T-helper 9 cell (primary cell): ENCODE data around the gene CERK.

Experiments
- DNase-seq: peaks from one replicate; pipeline ENCODE4 v3.0.0-alpha.2; 2020

The CERK gene

DNA sequence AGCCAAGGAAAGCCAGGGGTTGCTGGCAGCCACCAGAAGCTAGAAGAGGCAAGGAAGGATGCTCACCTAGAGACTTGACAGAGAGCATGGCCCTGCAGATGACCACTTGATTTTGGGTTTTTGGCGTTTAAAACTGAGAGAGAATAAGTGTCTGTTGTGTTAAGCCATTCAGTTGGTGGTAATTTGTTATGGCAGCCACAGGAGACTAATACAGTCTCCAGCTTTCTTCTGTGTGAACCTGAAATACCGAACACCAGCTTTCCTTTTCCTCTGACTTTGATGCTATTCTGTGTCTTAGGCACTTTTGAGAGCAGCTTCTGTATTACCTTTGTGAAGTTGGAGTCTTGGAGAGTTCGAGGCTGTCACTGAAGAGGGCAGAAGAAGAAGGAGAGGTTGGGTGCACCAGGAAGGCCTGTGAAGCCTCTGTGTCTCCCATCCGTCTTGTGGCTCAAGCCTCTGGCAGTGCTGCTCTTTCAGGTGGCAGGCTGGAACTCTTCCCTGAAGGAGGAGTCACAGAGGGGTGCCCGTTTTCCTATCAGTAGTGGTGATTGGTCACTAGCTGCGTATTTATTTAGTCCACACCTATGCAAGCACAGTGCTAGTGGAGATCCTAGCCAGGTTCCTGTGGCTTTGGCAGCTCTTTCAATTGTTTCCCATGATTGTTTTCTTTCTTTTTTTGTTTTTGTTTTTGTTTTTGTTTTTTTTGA is 26.9 kb upstream of the CERK start:
- no peak for DNase-seq

DNA sequence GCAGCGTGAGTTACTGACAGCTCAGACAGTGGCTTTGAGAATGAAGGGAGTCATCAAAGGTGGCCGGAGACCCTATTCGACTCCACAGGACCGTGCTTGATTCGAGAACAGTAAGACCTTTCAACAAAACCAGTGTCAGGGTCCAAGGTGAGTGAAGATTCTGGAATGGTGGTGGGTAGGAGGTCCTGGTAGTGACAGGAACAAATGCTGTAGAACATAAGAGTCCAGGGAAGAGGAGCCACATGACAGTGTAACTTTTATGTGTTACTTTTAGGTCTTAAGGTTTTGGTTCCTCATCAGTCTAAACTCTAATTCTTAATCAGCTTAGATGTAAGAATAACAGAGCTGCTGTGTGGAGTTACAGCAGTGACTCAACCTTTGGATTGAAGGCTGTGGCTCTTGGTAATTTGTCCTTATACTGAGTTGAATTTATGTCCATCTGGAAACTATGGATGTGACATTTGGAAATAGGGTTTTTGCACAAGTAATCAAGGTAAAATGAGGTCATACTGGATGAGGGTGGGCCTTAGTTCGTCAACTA is 26.2 kb upstream of the CERK start:
- DNase-seq: no peak

DNA sequence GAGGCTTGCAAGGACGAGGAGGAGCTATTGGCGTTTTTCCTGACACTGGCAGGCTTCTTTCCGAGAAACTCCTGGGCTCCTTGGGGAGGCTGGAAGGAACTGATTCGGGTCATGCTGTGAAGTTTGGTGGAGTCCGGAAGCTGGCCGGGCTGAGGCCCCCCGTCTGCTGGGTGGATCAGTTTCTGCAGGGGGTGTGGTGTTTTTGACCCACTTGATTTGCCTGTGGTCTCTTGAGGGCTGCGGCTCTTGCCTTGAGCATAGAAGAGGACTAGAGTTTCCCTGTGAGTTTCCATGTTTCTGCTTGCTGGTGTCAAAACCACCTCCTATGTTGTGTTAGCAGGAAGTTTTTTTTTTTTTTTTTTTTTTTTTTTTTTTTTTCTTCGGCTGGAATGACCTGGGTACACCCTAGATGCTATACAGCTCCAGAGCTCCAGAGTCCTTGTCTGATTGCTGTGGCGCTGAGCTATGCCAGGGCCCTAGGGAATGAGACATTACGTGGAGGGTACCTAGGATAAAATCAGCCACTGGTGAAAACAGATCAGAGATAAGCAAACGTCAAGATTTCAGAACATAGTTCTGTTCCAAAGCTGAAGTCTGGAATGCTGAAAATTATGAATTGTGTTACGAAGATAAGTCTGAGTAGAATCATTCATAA is 25.1 kb upstream of the CERK start:
- peak; percentile 34 for DNase-seq

DNA sequence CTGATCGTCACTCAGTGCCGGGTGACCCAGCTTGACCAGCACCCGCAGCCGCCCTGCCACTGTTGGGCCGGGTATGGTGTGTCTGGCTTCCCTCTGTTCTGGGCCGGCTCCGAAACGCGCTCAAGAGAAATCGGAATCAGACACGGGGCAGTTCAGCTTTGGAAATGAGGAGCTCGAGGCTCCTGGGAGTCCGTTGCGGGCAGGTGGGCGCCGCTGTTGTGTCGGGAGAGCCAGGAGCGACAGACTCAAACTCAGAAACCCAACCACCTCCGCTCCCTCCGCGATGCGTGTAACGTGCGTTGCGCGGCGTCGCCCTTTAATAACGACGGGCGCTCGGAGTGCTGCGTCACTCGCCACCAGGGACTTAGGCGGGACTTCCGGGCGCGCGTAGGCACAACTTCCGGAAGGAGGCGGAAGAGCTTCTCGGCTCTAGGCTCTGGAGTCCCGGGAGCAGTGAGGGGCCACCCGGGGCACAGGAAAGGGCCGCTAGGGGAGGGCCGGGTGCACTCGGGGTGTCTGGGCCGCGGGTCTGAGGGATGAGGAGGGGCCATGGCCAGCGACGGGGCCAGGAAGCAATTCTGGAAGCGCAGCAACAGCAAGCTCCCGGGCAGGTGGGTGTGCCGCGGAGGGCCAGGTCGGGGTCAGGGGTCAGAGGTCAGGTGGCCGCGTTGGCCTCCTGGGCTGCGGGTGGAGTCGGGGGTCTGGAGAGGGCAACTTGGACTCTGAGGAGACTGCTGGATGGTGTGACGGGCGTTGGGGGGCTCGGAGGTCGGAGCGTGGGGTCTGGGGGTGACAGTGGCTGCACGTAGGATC is 24.4 kb upstream of the CERK start, which contains the start of gene TBC1D22A:
TBC1D22A (plus strand) TSS at position 413 of the 813 bp plus-strand sequence; CDS start at position 550, 137 bp downstream.
- peak; percentile 92 for DNase-seq

DNA sequence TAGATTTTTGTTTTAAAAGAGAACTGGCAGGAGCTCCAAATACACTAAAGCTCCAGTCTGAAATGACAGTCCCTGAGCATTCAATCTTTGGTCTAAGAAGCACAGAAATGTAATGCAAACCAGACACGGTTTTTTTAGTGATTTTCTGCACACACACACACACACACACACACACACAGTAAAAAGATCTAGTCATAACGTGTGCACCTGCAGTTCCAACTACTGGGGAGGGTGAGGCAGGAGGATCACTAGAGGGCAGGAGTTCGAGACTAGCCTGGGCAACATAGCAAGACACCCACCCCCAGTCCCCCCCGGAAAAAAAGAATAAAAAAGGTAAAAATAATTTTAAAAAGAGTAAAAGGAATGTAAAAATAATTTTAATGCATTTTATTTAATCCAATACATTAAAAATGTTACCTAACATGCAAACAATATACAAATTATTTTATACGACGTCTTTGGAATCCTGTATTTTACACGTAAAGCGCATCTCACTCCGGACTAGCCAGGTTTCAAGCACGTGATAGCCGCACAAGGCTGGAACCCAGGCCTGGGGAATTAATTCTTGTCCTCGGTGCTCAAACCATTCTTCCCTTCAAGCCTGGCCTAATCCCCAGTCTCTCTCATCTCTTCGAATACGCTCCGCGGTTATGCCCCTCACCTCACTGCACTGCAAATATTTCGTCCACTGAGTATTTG is 23.6 kb upstream of the CERK start:
- DNase-seq: no peak

DNA sequence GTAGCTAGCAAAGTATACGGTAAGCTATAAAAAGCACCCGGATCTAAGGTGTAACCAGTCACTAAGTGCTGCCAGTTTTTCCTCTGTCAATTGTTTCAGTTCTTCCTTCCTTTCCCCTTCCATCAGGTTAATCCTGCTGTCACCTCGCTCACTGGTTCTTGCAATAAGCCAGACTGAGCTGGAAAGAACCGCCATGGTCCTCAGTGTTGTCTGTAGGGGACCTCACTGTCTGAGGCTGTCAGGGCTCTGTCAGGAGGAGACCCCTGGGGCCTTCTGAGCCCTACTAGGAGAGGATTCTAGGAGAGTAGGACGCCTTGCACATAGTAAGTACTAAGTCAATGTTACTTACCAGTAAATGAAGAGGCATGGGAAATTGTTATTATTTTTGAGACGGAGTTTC is 23.0 kb upstream of the CERK start:
- no peak for DNase-seq

DNA sequence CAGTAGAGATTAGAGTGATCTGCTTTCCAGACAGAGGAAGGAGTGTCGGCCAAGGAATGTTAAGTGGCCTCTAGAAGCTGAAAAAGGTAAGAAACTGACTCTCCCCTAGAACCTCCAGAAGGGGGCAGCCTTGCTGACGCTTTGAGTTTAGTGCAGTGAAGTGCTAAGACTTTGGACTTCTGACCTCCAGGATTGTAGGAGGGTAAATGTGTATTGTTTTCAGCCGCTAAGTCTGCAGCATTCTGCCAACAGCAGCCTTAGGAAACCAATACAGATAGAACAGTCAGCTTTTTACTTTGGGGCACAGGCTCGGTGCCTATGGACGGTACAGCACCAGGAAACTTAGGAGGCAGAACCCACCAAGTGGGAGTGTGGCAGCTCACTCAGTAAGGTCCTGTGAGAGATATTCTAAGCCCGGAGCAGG is 20.8 kb upstream of the CERK start:
- DNase-seq: no peak

DNA sequence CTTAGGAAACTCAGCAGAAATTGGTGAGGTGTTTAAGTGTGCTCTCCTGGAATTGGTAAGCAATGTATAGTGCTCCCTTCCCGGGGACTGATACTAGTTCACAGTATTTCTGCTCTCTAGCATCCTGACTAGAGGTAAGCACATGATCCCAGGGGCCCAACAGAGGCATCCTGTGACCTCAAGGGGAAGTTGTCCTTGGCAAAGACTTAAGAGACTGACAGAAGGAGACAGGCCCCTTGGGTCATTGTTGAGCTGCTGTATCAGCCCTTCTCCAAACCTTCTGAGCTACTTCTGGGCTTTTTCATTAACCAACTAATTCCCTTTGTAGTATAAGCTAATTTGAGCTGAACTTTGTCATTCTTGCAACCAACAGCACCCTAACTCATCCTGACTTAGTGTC is 20.1 kb upstream of the CERK start:
- no peak for DNase-seq

DNA sequence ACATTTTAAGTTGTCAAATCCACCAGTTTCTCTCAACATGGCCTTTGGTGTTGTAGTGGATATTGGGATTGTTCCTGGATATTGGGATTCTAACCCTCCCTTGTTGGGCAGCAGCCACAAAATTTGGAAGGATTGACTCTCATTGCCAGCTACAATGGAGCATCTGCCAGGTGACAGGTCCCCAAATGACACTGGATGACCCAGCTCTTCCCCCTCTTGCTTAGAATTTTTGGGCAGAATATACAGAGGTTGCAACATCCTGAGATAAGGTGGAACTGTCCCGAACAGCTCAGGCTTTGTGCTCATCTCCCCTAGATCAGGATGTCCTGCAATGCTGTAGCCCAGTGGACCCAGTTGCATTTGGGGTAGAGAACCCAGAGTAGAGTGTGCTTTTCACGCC is 19.1 kb upstream of the CERK start:
- DNase-seq: no peak

DNA sequence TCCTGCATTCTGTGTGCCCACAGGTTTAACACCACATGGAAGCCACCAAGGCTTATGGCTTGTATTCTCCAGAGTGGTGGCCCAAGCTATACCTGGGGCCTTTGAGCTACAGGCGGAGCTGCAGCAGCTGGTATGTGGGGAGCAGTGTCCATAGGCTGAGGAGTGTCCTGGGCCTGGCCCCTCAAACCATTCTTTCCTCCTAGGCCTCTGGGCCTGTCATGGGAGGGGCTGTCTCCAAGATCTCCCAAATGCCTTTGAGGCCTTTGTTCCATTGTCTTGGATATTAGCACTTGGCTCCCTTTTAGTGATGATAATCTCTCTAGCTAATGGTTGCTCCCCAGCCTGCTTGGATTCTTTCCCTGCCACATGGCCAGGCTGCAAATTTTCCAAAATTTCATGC is 18.0 kb upstream of the CERK start:
- DNase-seq: no peak

DNA sequence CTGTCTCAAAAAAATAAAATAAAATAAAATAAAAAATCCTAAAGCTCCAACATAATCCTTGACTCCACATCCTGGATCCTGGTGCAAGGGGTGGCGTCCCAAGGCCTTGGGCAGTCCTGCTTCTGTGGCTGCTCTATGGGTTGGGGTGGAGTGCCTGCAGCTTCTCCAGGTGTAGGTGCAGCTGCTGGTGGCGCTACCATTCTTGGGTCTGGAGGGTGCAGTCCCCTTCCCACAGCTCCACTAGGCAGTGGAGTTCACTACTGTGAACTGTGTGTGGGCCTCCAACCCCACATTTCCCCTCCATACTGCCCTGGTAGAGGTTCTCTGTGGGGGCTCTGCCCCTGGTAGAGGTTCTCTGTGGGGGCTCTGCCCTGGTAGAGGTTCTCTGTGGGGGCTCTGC is 17.5 kb upstream of the CERK start:
- DNase-seq: no peak

DNA sequence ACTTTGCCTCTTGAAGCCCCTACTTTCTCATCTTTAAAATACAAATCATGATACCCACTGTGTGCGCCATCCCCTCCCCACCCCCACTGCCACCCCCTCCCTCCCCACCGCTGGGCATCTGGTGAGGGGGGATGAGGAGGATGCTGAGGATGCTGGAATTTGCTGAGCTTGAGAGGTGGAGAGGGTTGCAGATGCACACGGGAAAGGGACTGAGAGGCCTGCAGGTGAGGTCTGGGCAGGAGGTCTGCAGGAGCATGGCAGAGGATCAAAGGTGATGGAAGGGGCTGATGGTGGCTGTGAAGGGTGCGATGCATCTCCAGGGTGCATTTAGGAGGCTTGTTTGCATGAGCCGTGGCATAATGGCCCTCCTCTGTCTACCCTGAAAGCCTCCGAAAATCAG is 16.8 kb upstream of the CERK start:
- no peak for DNase-seq

DNA sequence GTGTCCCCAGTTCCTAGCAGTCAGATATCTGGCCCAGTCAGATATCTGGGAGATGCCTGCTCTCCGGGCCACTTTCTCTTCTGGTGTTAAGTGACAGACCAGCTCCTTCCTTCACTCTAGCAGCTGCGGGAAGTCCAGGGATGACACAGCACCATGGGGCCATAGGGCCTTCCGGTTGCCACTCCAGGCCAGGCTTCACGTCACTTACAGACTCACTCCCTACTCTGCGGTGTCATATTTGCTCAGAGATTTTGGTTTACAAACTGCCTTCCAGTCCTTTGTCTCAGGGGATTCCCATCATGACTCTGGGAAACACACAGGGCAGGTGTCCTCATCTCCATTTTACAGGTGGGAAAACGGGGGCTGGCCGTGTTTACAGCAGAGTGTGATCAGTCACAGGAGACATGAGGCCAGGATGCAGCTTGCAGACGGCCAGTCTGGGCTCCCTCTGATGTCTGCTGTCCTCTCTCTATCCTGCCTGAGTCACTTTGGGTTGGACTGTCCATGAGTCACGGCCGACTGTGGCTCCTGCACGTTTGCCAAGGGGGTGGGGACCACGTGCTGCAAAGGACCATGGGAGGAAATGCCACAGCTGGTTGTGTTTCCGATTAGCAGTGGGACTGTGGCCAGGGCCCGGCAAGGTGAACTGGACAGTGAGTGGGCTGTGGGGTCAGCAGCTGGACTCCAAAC is 16.2 kb upstream of the CERK start:
- no peak for DNase-seq

DNA sequence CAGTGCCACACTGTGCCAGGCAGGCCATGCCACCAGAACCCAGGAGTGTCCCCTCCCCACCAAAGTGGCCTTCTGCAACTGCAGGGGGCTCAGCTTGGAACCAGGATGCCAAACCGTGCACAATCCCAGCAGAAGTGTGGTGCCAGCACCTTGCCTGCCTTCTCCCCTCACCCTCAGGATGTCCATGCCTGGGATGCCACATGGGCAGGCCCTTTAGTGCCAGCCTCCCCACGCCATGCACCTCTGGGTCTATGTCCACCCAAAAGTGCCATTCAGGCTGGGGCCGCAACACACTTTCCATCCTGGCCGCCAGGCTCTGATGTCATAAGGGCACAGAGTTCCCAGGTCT is 15.7 kb upstream of the CERK start:
- DNase-seq: no peak

DNA sequence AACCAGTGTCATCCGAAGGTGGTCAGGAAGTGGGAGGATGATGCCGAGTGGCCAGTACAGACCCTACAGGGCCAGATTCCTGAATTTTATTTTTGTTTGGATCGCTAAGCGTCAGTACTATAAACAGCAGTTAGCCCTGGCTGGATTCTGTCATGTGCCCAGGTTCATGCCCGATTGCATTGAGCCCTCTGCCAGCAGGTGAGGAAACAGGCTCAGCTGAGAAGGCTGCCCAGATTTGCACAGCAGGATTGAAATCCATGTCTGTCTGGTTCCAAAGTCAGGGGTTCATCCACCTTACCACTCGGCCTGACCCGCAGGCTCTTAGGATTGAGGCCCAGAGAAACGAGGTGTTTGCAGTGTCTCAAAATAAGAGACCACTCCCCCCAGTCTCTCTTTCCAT is 15.3 kb upstream of the CERK start:
- no peak for DNase-seq

DNA sequence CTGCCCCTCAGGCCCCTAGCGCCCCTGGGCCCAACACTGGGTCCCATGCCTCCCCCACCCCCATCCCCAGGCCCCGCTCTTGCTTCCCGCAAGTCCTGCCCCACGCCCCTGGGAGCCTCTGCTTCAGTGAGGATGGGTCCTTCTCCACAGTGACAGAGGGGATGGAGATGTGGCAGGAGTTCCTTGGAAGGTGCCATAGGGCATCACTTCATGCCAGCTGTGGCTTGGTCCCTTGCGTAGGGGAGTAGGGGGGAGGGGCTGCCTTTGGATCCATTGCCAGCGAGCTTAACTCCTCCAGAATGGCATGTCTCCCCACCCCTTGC is 14.9 kb upstream of the CERK start:
- no peak for DNase-seq

DNA sequence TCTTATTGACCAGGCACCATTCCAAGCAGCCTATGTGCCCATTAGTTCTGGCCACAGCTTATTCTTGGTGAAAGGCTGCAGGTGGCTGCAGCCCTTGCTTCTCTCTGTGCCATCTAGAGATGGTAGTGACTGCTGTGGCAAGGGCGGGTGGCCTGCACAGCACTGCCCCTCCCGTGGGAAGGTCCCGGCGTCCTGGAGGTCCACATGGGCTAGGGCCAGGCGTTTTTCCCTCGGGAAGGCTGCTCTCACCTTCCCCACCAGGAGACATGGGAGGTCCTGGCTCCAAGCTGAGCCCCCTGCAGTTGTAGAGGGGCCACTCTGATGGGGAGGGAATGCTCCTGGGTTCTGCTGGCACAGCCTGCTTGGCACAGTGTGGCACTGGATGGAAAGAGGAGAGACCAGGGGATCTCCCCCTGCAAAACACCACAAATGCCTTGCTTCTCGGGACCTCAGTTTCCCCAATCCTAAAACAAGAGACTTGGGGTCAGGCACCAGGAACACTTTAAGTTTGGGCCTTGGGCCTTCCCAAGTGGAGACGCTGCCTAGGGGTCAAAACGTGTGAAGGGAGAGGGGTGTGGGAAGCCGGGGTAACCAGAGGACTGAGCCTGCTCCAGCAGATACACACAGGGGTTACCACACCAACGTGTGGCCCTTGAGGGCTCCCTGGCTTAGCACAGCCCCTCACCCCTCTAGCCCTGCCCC is 14.4 kb upstream of the CERK start:
- DNase-seq: no peak

DNA sequence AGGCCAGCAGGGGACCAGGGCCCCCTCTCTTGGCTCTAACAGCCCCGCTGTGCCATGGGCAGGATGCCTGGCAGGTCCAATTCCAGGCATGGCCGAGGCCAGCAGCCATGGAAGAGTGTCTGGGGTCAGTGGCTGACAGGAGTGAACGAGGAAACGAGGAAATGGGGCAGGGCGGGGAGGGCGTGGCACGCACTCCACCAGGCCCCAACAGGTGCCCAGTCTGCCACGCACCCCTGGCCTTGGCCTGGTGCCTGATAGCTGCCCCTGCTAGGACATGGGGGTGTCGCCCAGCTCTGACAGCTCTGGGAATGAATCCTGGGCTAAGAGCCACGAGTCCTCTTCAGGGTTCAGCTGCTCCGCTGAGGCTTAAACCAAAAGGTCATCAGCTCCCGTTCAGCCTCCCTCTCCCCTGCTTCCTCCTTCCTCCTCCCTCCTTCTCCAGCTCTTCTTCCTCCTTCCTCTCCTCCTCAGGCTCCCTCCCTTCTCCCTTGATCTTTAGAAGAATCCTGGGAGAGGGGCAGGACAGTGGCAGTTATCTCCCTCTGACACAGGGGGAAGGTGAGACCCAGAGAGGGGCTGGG is 12.9 kb upstream of the CERK start:
- DNase-seq: no peak

DNA sequence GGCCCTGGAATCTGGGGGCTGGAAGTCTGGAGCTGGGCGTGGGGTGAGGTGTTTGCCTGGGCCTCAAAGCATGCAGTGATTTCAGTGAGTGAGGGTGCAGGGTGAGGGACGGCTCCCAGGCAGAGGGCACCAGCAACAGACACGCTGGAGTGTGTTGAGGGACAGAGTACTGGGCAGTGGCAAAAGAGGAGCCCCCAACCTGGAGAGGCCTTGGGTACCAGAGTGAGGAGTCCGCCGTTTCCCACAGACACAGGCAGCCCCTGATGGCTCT is 12.4 kb upstream of the CERK start:
- DNase-seq: no peak

DNA sequence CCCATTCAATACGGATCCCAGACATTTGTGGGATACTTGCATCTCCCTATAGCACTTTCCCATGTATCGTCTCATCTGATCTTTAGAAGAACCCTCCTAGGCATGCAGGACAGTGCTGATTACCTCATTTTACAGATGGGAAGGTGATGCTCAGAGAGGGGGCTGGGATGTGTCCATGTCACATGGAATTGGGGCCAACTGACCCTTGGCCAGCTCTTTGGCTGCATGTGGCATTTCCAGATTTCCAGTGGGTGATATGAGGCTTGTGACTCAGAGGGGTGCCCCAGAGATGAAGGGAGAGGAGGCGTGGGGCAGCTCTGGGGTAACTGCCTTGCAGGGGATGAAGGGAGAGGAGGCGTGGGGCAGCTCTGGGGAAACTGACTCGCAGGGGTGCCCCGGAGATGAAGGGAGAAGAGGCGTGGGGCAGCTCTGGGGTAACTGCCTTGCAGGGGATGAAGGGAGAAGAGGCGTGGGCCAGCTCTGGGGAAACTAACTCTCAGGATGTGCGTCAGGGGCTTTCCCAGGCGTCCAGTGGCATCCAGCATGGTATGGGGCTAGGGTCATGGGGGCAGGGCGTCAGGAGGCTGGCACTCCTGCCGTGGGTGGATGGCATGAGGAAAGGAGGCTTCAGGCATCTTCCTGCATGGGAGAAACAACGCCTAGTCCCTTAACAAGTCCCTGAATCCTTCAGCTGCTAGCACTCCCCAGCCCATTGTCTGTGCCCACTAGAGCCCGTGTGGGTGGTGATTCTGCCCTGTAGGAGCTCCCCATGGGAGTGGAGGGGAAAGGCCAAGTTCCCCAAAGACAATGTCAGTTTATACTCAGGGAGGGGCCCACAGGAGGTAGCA is 11.9 kb upstream of the CERK start:
- no peak for DNase-seq
